HepG2 (cell line): ENCODE results near the gene SLC7A10. TPM values are rescaled to one million over a fixed set of nuclear protein-coding genes. Genes with fewer than 3 reads are reported as not detected.

Source experiments
- ATAC-seq: fragments of 200-7000 bp; cut with Tn5 transposase; 3 replicates; pipeline ENCODE4 v1.9.1; 2020; ENCODE audit warnings: mild to moderate bottlenecking, moderate library complexity
- Bru-seq: library from RNA; stranded (reverse); fragments of 400-500 nt; gene quantifications from one replicate; lab custom pipeline; 2021; lab: Mats Ljungman, UMichigan
- BruChase-seq, 2 experiments: library from RNA; stranded (reverse); fragments of 400-500 nt; gene quantifications; one replicate each; lab custom pipeline; 2021; lab: Mats Ljungman, UMichigan
- BruUV-seq: library from RNA; stranded (reverse); fragments of 400-500 nt; replicated peaks from 2 replicates; lab custom pipeline; 2021; lab: Mats Ljungman, UMichigan
- CTCF ChIA-PET: fragments of 300-600 bp; formaldehyde crosslinking; extraction: SDS; loops from one replicate; lab custom pipeline; 2021; ENCODE audit warnings: low total read pairs, inconsistent platforms, low intra/inter-chr PET ratio; lab: Yijun Ruan, JAX
- POLR2A ChIA-PET: fragments of 350-600 bp; sonication (Branson Sonifier 250); formaldehyde crosslinking; loops from one replicate; lab custom pipeline; 2020; ENCODE audit warnings: antibody characterized with exemption, inconsistent platforms; lab: Yijun Ruan, JAX
- DNase-seq: peaks from one replicate; pipeline ENCODE4 v3.0.0-alpha.2; 2015; ENCODE audit warnings: low spot score
- FAIRE-seq: peaks from 3 replicates; lab custom pipeline; 2011; peaks lifted over from hg19 to GRCh38; lab: Jason Lieb, UNC
- H2AFZ ChIP-seq: one replicate; pipeline ENCODE4 v1.6.1; 2011; ENCODE audit warnings: low read length, inconsistent platforms
- H3K27ac ChIP-seq: fragments of 300-600 bp; 3 replicates; pipeline ENCODE4 v1.8.0; 2011; ENCODE audit warnings: mixed run types, mild to moderate bottlenecking, mixed read lengths, low read length, inconsistent platforms; ENCODE audit not compliant: insufficient read depth; ENCODE audit errors: extremely low read length
- H3K27me3 ChIP-seq, 2 experiments: fragments of 200-600 bp in 1 of 2; 2 replicates in 1 of 2; 3 replicates in 1 of 2; pipeline versions ENCODE4 v1.6.0 to v1.8.0; 2011; ENCODE audit warnings: low read length in 2 of 2, mild to moderate bottlenecking in 2 of 2, moderate library complexity in 2 of 2, inconsistent platforms in 1 of 2; ENCODE audit not compliant: insufficient read depth in 2 of 2, control insufficient read depth in 1 of 2
- H3K36me3 ChIP-seq, 2 experiments: fragments of 200-600 bp in 1 of 2; replicated peaks in 1 of 2; 2 replicates in 1 of 2; 3 replicates in 1 of 2; pipeline versions ENCODE4 v1.5.1 to v1.8.0; 2011; ENCODE audit warnings: low read length in 2 of 2, inconsistent platforms in 1 of 2; ENCODE audit not compliant: insufficient read depth in 2 of 2, control insufficient read depth in 1 of 2
- H3K4me1 ChIP-seq: 2 replicates; pipeline ENCODE4 v1.5.1; 2012; ENCODE audit warnings: low read length, inconsistent platforms; ENCODE audit not compliant: insufficient read depth
- H3K4me2 ChIP-seq: 2 replicates; pipeline ENCODE4 v1.6.0; 2011; ENCODE audit warnings: low read depth, low read length, inconsistent platforms
- H3K4me3 ChIP-seq, 3 experiments: fragments of 200-600 bp in 1 of 3; sonication (generic), shearing (Covaris generic) in 1 of 3; replicated peaks in 1 of 3; 2 replicates each; pipeline ENCODE4 v1.5.1; 2011 to 2016; ENCODE audit warnings: low read length in 3 of 3, inconsistent platforms in 2 of 3, low read depth in 2 of 3, mild to moderate bottlenecking in 2 of 3, control low read depth in 1 of 3, mixed read lengths in 1 of 3; ENCODE audit not compliant: insufficient read depth in 1 of 3
- H3K79me2 ChIP-seq: one replicate; pipeline ENCODE4 v1.6.1; 2011; ENCODE audit warnings: low read length, inconsistent platforms; ENCODE audit not compliant: insufficient read depth
- H3K9ac ChIP-seq: 2 replicates; pipeline ENCODE4 v1.6.0; 2011; ENCODE audit warnings: mild to moderate bottlenecking, low read depth, low read length, inconsistent platforms; ENCODE audit not compliant: insufficient read depth
- H3K9me3 ChIP-seq: 2 replicates; pipeline ENCODE4 v1.5.1; 2012; ENCODE audit warnings: mild to moderate bottlenecking, low read length
- H4K20me1 ChIP-seq: 2 replicates; pipeline ENCODE4 v1.6.0; 2011; ENCODE audit warnings: inconsistent platforms, mild to moderate bottlenecking, low read length, moderate library complexity; ENCODE audit not compliant: insufficient read depth
- BHLHE40 ChIP-seq: IDR thresholded peaks from 2 replicates; pipeline ENCODE4 v1.6.1; 2011; ENCODE audit warnings: low read length, improper control_type of control experiment
- HOXA3 ChIP-seq: sonication (generic); formaldehyde crosslinking; IDR thresholded peaks from 2 replicates; pipeline ENCODE4 v1.5.0; 2020; ENCODE audit warnings: missing genetic modification reagents
- TGIF2 ChIP-seq: IDR thresholded peaks from 2 replicates; pipeline ENCODE4 v1.6.1; 2016; ENCODE audit warnings: control low read depth, missing compliant biosample characterization
- ZNF207 ChIP-seq: fragments of 450-650 bp; IDR thresholded peaks from 2 replicates; pipeline ENCODE4 v1.6.1; 2016; ENCODE audit warnings: antibody characterized with exemption, borderline replicate concordance
- ZSCAN21 ChIP-seq: sonication (generic); formaldehyde crosslinking; IDR thresholded peaks from 2 replicates; pipeline ENCODE4 v1.8.0; 2022; ENCODE audit warnings: mild to moderate bottlenecking, missing genetic modification reagents, moderate library complexity, borderline replicate concordance
- WGBS: methylation state at CpG from one replicate; pipeline ENCODE4 v1.1.6; 2017; ENCODE audit warnings: low lambda C conversion rate; 5-methylcytosine and 5-hydroxymethylcytosine counted together
- in situ Hi-C: cut with HindIII; loops from 2 replicates; pipeline ENCODE4 v1.10.0; 2017; ENCODE audit warnings: low pct_unique_long_range_greater_than_20kb; ENCODE audit not compliant: extremely low pct_ligation_motif_present
- intact Hi-C: fragments of 100-400 bp; cut with micrococcal nuclease; formaldehyde crosslinking; loops from one replicate; pipeline ENCODE4 v1.10.0; 2022; ENCODE audit not compliant: unreplicated experiment
- long read RNA-seq, 2 experiments: library from RNA in 1 of 2; library from polyadenylated mRNA in 1 of 2; stranded (forward) in 1 of 2; unstranded in 1 of 2; transcript quantifications; one replicate each; pipeline ENCODE4 v2.0.0, GENCODE V29; 2019 to 2022
- polyA minus RNA-seq, 3 experiments: library from RNA; depleted of rRNA, polyadenylated mRNA; stranded (reverse); fragments of >200 nt; gene quantifications; 2 replicates each; pipeline ENCODE4 v1.2.3, GENCODE V29; 2011; ENCODE audit warnings: low replicate concordance in 1 of 3
- polyA plus RNA-seq, 8 experiments: library from polyadenylated mRNA; depleted of rRNA in 3 of 8; stranded (reverse) in 7 of 8; unstranded in 1 of 8; fragments of >200 nt; fragmentation: Illumina TruSeq in 4 of 8; extraction: Trizol in 4 of 8; gene quantifications; 2 replicates each; pipeline versions ENCODE4 v1.2.1 to v1.2.3, GENCODE V29; 2011 to 2016; ENCODE audit warnings: low read depth in 4 of 8, missing spikeins in 1 of 8, mixed read lengths in 1 of 8; ENCODE audit not compliant: insufficient read depth in 1 of 8
- total RNA-seq, 5 experiments: library from RNA; depleted of rRNA; stranded (reverse); fragments of >200 nt; fragmentation: Illumina TruSeq; extraction: Trizol; gene quantifications; 2 replicates each; pipeline ENCODE4 v1.2.3, GENCODE V29; 2016; ENCODE audit warnings: low read depth in 1 of 5

SLC7A10 gene
- total RNA-seq (2016; rRNA removed; fragmentation: Illumina TruSeq; extraction: Trizol) = 0.41 and 2.2 TPM in 2 replicates
- 2.6 and 2.7 TPM in 2 replicates for total RNA-seq (2016; cell fraction: cytosol; rRNA removed; fragmentation: Illumina TruSeq; extraction: Trizol; ENCODE audit: low read depth)
- 0.51 and 1.7 TPM in 2 replicates for total RNA-seq (2016; cell fraction: insoluble cytoplasmic fraction; rRNA removed; fragmentation: Illumina TruSeq; extraction: Trizol)
- total RNA-seq (2016; cell fraction: membrane; rRNA removed; fragmentation: Illumina TruSeq; extraction: Trizol) = 1.5 and 1.7 TPM in 2 replicates
- total RNA-seq (2016; cell fraction: nucleus; rRNA removed; fragmentation: Illumina TruSeq; extraction: Trizol) = 1.7 and 2.4 TPM in 2 replicates
- polyA plus RNA-seq (2011; rRNA removed) = 1.1 TPM in 2 replicates
- 0.85 and 1.0 TPM in 2 replicates for polyA plus RNA-seq (2011; cell fraction: cytosol; rRNA removed)
- polyA plus RNA-seq (2011; cell fraction: nucleus; rRNA removed) = 4.6 and 6.0 TPM in 2 replicates
- 0.63 and 0.66 TPM in 2 replicates for polyA plus RNA-seq (2012)
- polyA plus RNA-seq (2016; cell fraction: cytosol; fragmentation: Illumina TruSeq; extraction: Trizol; ENCODE audit: low read depth) = 2.1 and 2.7 TPM in 2 replicates
- 1.1 and 1.2 TPM in 2 replicates for polyA plus RNA-seq (2016; cell fraction: insoluble cytoplasmic fraction; fragmentation: Illumina TruSeq; extraction: Trizol; ENCODE audit: low read depth)
- 2.4 and 2.6 TPM in 2 replicates for polyA plus RNA-seq (2016; cell fraction: membrane; fragmentation: Illumina TruSeq; extraction: Trizol; ENCODE audit: low read depth)
- 5.9 and 6.0 TPM in 2 replicates for polyA plus RNA-seq (2016; cell fraction: nucleus; fragmentation: Illumina TruSeq; extraction: Trizol; ENCODE audit: insufficient read depth, low read depth)
- polyA minus RNA-seq (2011; rRNA and poly(A)+ RNA removed; ENCODE audit: low replicate concordance) = 1.7 TPM in 1 of 2 replicates, not detected in the other
- polyA minus RNA-seq (2011; cell fraction: cytosol; rRNA and poly(A)+ RNA removed) = 0.35 and 0.40 TPM in 2 replicates
- polyA minus RNA-seq (2011; cell fraction: nucleus; rRNA and poly(A)+ RNA removed) = 0.62 and 0.64 TPM in 2 replicates
- percentile 23 among the genes with signal in this experiment for Bru-seq, nascent RNA
- percentile 26 among the genes with signal in this experiment for BruChase-seq, experiment 1, labeled RNA remaining after a 6-hour chase
- percentile 23 among the genes with signal in this experiment for BruChase-seq, experiment 2, labeled RNA remaining after a 2-hour chase
- long read RNA-seq, experiment 1, partial matches to known transcripts = 1 of 3 reads
- long read RNA-seq, experiment 1, other reads (novel, unspliced or antisense) = 1 of 3 reads
- long read RNA-seq, experiment 2, partial matches to known transcripts = 0 of 9 reads
- long read RNA-seq, experiment 2, other reads (novel, unspliced or antisense) = 5 of 9 reads

- ChIA-PET CTCF (no interaction called here), POLR2A (no interaction called here)
- Histone ChIP-seq H3K27me3 (peaks cover 8 to 14% of the 10 kb centered on the region in 2 experiments; a peak in 4 of 5 replicates), H3K4me3 (peak within 1 kb of the TSS in 1 of 3 experiments; percentile 44; a peak in 1 of 6 replicates), H3K9me3 (peaks cover 20% of the 10 kb centered on the region), H3K27ac (no peak within 1 kb of the TSS), H2AFZ (no peak within 1 kb of the TSS), H3K4me1 (peaks cover 54% of the 10 kb centered on the region), H3K4me2 (peak within 1 kb of the TSS; percentile 65), H4K20me1 (no peaks in the 10 kb centered on the region), H3K79me2 (no peaks in the 10 kb centered on the region), H3K9ac (no peak within 1 kb of the TSS), H3K36me3 (no peaks in the 10 kb centered on the region)
- ATAC-seq (no peak), FAIRE-seq (no peak), DNase-seq (no peak)
- 85% methylated on average over 41 of the region's 62 CpGs for WGBS
- BruUV-seq = no TSS peak
- in situ Hi-C loops = no loop called here
- intact Hi-C loops = no loop called here
- TF ChIP-seq ZSCAN21 (no peak), BHLHE40 (no peak), ZNF207 (no peak), HOXA3 (CRISPR knock-in tag) (peak; percentile 13; the same call in 1 of the 2 replicates), TGIF2 (CRISPR knock-in tag) (no peak)
These were observed at the start of gene SLC7A10 for GRCh38 chr19:33225458-33225926. SLC7A10 (minus strand) TSS chr19:33225850; CDS start chr19:33225703, 147 bp downstream.
